Mesenchymal stem cell (in vitro differentiated cells and primary cell): Measurements from ENCODE around the gene DHRS13. TPM values are rescaled to one million over a fixed set of nuclear protein-coding genes. Genes with fewer than 3 reads are reported as not detected.
A peak's percentile ranks its signal among the peaks of the same experiment; 100 is the strongest.

ENCODE experiments used
- DNase-seq: peaks from one replicate; pipeline ENCODE4 v3.0.0-alpha.2; 2013
- H2AFZ ChIP-seq: one replicate; pipeline ENCODE4 v1.6.1; 2013; ENCODE audit warnings: low read depth, mild to moderate bottlenecking, control low read depth, inconsistent platforms, low read length, moderate library complexity
- H2AK5ac ChIP-seq: 2 replicates; pipeline ENCODE4 v1.6.1; 2013; ENCODE audit warnings: low read length, moderate library complexity, mild to moderate bottlenecking, inconsistent platforms; ENCODE audit not compliant: severe bottlenecking
- H2BK120ac ChIP-seq: one replicate; pipeline ENCODE4 v1.6.1; 2013; ENCODE audit warnings: low read depth, mild to moderate bottlenecking, inconsistent platforms, low read length, moderate library complexity
- H2BK12ac ChIP-seq, 2 experiments: one replicate each; pipeline ENCODE4 v1.6.1; 2013; ENCODE audit warnings: inconsistent platforms in 2 of 2, low read length in 2 of 2, mild to moderate bottlenecking in 2 of 2, moderate library complexity in 2 of 2, control low read depth in 1 of 2
- H2BK15ac ChIP-seq: one replicate; pipeline ENCODE4 v1.6.1; 2013; ENCODE audit warnings: mild to moderate bottlenecking, low read depth, inconsistent platforms; ENCODE audit not compliant: poor library complexity, severe bottlenecking
- H2BK5ac ChIP-seq: 2 replicates; pipeline ENCODE4 v1.6.1; 2013; ENCODE audit warnings: low read depth, mild to moderate bottlenecking, low read length, control low read depth, inconsistent platforms; ENCODE audit not compliant: poor library complexity, severe bottlenecking
- H3K14ac ChIP-seq, 2 experiments: one replicate each; pipeline ENCODE4 v1.6.1; 2013; ENCODE audit warnings: inconsistent platforms in 2 of 2, low read length in 2 of 2, control low read depth in 1 of 2, mild to moderate bottlenecking in 1 of 2, moderate library complexity in 1 of 2
- H3K18ac ChIP-seq, 2 experiments: one replicate each; pipeline ENCODE4 v1.6.1; 2013; ENCODE audit warnings: inconsistent platforms in 2 of 2, low read length in 2 of 2, control low read depth in 1 of 2, low read depth in 1 of 2, mild to moderate bottlenecking in 1 of 2
- H3K23ac ChIP-seq, 2 experiments: one replicate each; pipeline ENCODE4 v1.6.1; 2013; ENCODE audit warnings: inconsistent platforms in 2 of 2, low read length in 2 of 2, mild to moderate bottlenecking in 2 of 2, moderate library complexity in 2 of 2, control low read depth in 1 of 2
- H3K27ac ChIP-seq: 2 replicates; pipeline ENCODE4 v1.5.1; 2013; ENCODE audit warnings: mild to moderate bottlenecking, moderate library complexity, low read length, control low read depth, inconsistent platforms; ENCODE audit not compliant: poor library complexity, severe bottlenecking
- H3K27me3 ChIP-seq, 2 experiments: 2 replicates each; pipeline versions ENCODE4 v1.6.1 to v1.7.0; 2013; ENCODE audit warnings: low read length in 2 of 2, mild to moderate bottlenecking in 2 of 2, moderate library complexity in 2 of 2, control low read depth in 1 of 2, inconsistent platforms in 1 of 2; ENCODE audit not compliant: control insufficient read depth in 1 of 2, insufficient read depth in 1 of 2
- H3K36me3 ChIP-seq, 2 experiments: 2 replicates each; pipeline versions ENCODE4 v1.6.1 to v1.7.0; 2013; ENCODE audit warnings: low read length in 2 of 2, control low read depth in 1 of 2, inconsistent platforms in 1 of 2, low read depth in 1 of 2, mild to moderate bottlenecking in 1 of 2; ENCODE audit not compliant: insufficient read depth in 2 of 2, control insufficient read depth in 1 of 2
- H3K4ac ChIP-seq, 2 experiments: one replicate each; pipeline ENCODE4 v1.6.1; 2013; ENCODE audit warnings: inconsistent platforms in 2 of 2, low read length in 2 of 2, mild to moderate bottlenecking in 2 of 2, moderate library complexity in 2 of 2, control low read depth in 1 of 2, low read depth in 1 of 2
- H3K4me1 ChIP-seq: 2 replicates; pipeline ENCODE4 v1.6.1; 2013; ENCODE audit warnings: low read depth, low read length, control low read depth; ENCODE audit not compliant: control insufficient read depth, insufficient read depth
- H3K4me2 ChIP-seq: 2 replicates; pipeline ENCODE4 v1.6.1; 2013; ENCODE audit warnings: low read length, mild to moderate bottlenecking, inconsistent platforms; ENCODE audit not compliant: poor library complexity, severe bottlenecking
- H3K4me3 ChIP-seq, 2 experiments: 2 replicates each; pipeline versions ENCODE4 v1.5.1 to v1.7.0; 2013; ENCODE audit warnings: low read length in 2 of 2, mild to moderate bottlenecking in 2 of 2, control low read depth in 1 of 2, low read depth in 1 of 2; ENCODE audit not compliant: insufficient read depth in 1 of 2
- H3K79me1 ChIP-seq: replicated peaks from 2 replicates; pipeline ENCODE4 v1.6.1; 2013; ENCODE audit warnings: mild to moderate bottlenecking, control low read depth, low read length, inconsistent platforms; ENCODE audit not compliant: poor library complexity, severe bottlenecking
- H3K9ac ChIP-seq: 2 replicates; pipeline ENCODE4 v1.7.0; 2013; ENCODE audit warnings: mild to moderate bottlenecking, low read length, moderate library complexity
- H3K9me3 ChIP-seq: 2 replicates; pipeline ENCODE4 v1.7.0; 2013; ENCODE audit warnings: mild to moderate bottlenecking, low read length; ENCODE audit not compliant: control insufficient read depth
- H4K8ac ChIP-seq: one replicate; pipeline ENCODE4 v1.6.1; 2013; ENCODE audit warnings: inconsistent platforms, mild to moderate bottlenecking, low read length, moderate library complexity
- H4K91ac ChIP-seq: one replicate; pipeline ENCODE4 v1.6.1; 2013; ENCODE audit warnings: mild to moderate bottlenecking, low read length, inconsistent platforms
- WGBS: methylation state at CpG from one replicate; pipeline ENCODE4 v1.1.7; 2013; ENCODE audit warnings: mixed read lengths; 5-methylcytosine and 5-hydroxymethylcytosine counted together
- polyA plus RNA-seq, 2 experiments: library from polyadenylated mRNA; stranded (reverse); fragments of 200-250 nt; gene quantifications; one replicate each; pipeline ENCODE4 v1.2.3, GENCODE V29; 2013

The DHRS13 gene
- 1.8 TPM for polyA plus RNA-seq (2013, experiment 1 of 2)
- 1.7 TPM for polyA plus RNA-seq (2013, experiment 2 of 2)

GRCh38 chr17:28902819-28903545 lies at the start of gene DHRS13:
Gene DHRS13 (minus strand): TSS chr17:28903079. CDS start chr17:28902944, 135 bp downstream.
- H3K4me3 ChIP-seq: peak within 1 kb of the TSS; percentile 70 to 86

GRCh38 chr17:28951991-28952975 lies 49.4 kb upstream of the DHRS13 start:
- Histone ChIP-seq H3K9ac (peak overlapping the region; percentile 95), H4K8ac (peak overlapping the region; percentile 99), H2BK12ac (peak overlapping the region in 1 of 2 experiments; percentile 12), H2BK15ac (no peak overlapping the region), H3K27ac (peak overlapping the region; percentile 94), H2AK5ac (peak overlapping the region; percentile 97), H3K4me3 (peak overlapping the region; percentile 57 to 92), H3K4me1 (peaks cover 4% of the 10 kb centered on the region), H3K4ac (peak overlapping the region; percentile 97 to 98), H3K23ac (peak overlapping the region in 1 of 2 experiments; percentile 46), H2BK5ac (peak overlapping the region; percentile 80), H3K4me2 (peak overlapping the region; percentile 78), H2BK120ac (peak overlapping the region; percentile 83), H3K79me1 (peaks cover 3% of the 10 kb centered on the region), H3K36me3 (no peaks in the 10 kb centered on the region), H3K18ac (peak overlapping the region; percentile 88 to 98), H3K14ac (peak overlapping the region in 1 of 2 experiments; percentile 8), H3K9me3 (no peaks in the 10 kb centered on the region), H2AFZ (peak overlapping the region; percentile 60), H3K27me3 (no peaks in the 10 kb centered on the region), H4K91ac (peak overlapping the region; percentile 99)
- 11% methylated on average over 36 of the region's 36 CpGs for WGBS
- peak; percentile 100 for DNase-seq

More at GRCh38 chr17:28902819-28903545, at the start of gene DHRS13:
- Histone ChIP-seq H3K79me1 (peaks cover 24% of the 10 kb centered on the region), H2BK5ac (no peak within 1 kb of the TSS), H3K4me2 (peak within 1 kb of the TSS; percentile 95), H3K27me3 (no peaks in the 10 kb centered on the region), H2BK12ac (peak within 1 kb of the TSS in 1 of 2 experiments; percentile 80), H2BK15ac (peak within 1 kb of the TSS; percentile 23), H2BK120ac (no peak within 1 kb of the TSS), H3K4ac (no peak within 1 kb of the TSS), H3K27ac (no peak within 1 kb of the TSS), H3K14ac (no peak within 1 kb of the TSS), H3K23ac (peak within 1 kb of the TSS in 1 of 2 experiments; percentile 42), H2AK5ac (no peak within 1 kb of the TSS), H2AFZ (peak within 1 kb of the TSS; percentile 89), H3K4me1 (peaks cover 18% of the 10 kb centered on the region), H4K8ac (peak within 1 kb of the TSS; percentile 52), H3K36me3 (peaks cover 29 to 39% of the 10 kb centered on the region in 2 experiments), H3K9me3 (no peaks in the 10 kb centered on the region), H3K18ac (peak within 1 kb of the TSS; percentile 58 to 71), H4K91ac (no peak within 1 kb of the TSS), H3K9ac (peak within 1 kb of the TSS; percentile 83)
- 4% methylated on average over 50 of the region's 55 CpGs for WGBS
- DNase-seq: peak; percentile 88

GRCh38 chr17:28951428-28951990 lies 48.6 kb upstream of the DHRS13 start, which contains the start of gene PHF12:
Gene PHF12 (minus strand): TSS chr17:28951518. CDS start chr17:28950960, 558 bp downstream.
- Histone ChIP-seq H2BK15ac (peak within 1 kb of the TSS; percentile 83), H3K27me3 (no peaks in the 10 kb centered on the region), H3K4ac (peak within 1 kb of the TSS; percentile 97 to 98), H3K4me1 (peaks cover 7% of the 10 kb centered on the region), H3K27ac (peak within 1 kb of the TSS; percentile 94), H2AK5ac (peak within 1 kb of the TSS; percentile 97), H4K8ac (peak within 1 kb of the TSS; percentile 99), H2BK120ac (peak within 1 kb of the TSS; percentile 89), H3K79me1 (peaks cover 3% of the 10 kb centered on the region), H3K23ac (peak within 1 kb of the TSS in 1 of 2 experiments; percentile 46), H2AFZ (peak within 1 kb of the TSS; percentile 60), H3K9ac (peak within 1 kb of the TSS; percentile 96), H4K91ac (peak within 1 kb of the TSS; percentile 99), H3K4me2 (peak within 1 kb of the TSS; percentile 78), H3K9me3 (no peaks in the 10 kb centered on the region), H2BK12ac (peak within 1 kb of the TSS in 1 of 2 experiments; percentile 31), H3K36me3 (no peaks in the 10 kb centered on the region), H3K14ac (peak within 1 kb of the TSS; percentile 77 to 82), H3K4me3 (peak within 1 kb of the TSS; percentile 94 to 96), H2BK5ac (peak within 1 kb of the TSS; percentile 80), H3K18ac (peak within 1 kb of the TSS; percentile 98 to 99)
- peak; percentile 100 for DNase-seq
- WGBS: 1% methylated on average over 43 of the region's 51 CpGs
